Activated CD4-positive, alpha-beta T cell treated with anti-CD3 and anti-CD28 coated beads for 36 hours (primary cell): ENCODE data around the gene ERH. TPM values are rescaled to one million over a fixed set of nuclear protein-coding genes. Genes with fewer than 3 reads are reported as not detected.
"Not testable (repeated sequence)": the region's sequence is repeated elsewhere in the genome, so short reads cannot be mapped to it uniquely, and the experiment has no call there.

Experiments
- ATAC-seq: fragments of 200-7000 bp; cut with Tn5 transposase; one replicate; pipeline ENCODE4 v1.10.0; 2021; ENCODE audit warnings: mild to moderate bottlenecking, moderate library complexity
- CTCF ChIA-PET: fragments of 350-600 bp; sonication (Branson Sonifier 250); formaldehyde crosslinking; loops from one replicate; lab custom pipeline; 2021; ENCODE audit warnings: antibody characterized with exemption; lab: Charles Lee
- POLR2A ChIA-PET: fragments of 350-600 bp; sonication (Branson Sonifier 250); formaldehyde crosslinking; loops from one replicate; lab custom pipeline; 2021; ENCODE audit warnings: antibody characterized with exemption, inconsistent platforms; lab: Charles Lee
- DNase-seq: peaks from one replicate; pipeline ENCODE4 v3.0.0-alpha.2; 2020
- H3K27ac Mint-ChIP-seq: one replicate; pipeline ENCODE4 v1.8.0; 2021; ENCODE audit warnings: mixed read lengths
- H3K27me3 Mint-ChIP-seq: one replicate; pipeline ENCODE4 v1.8.0; 2021; ENCODE audit warnings: mixed read lengths
- H3K36me3 Mint-ChIP-seq: one replicate; pipeline ENCODE4 v1.8.0; 2021; ENCODE audit warnings: low read depth, mixed read lengths
- H3K4me1 Mint-ChIP-seq: one replicate; pipeline ENCODE4 v1.8.0; 2021; ENCODE audit warnings: mixed read lengths
- H3K4me3 Mint-ChIP-seq: one replicate; pipeline ENCODE4 v1.8.0; 2021; ENCODE audit warnings: mild to moderate bottlenecking, moderate library complexity, mixed read lengths
- H3K9me3 Mint-ChIP-seq: one replicate; pipeline ENCODE4 v1.8.0; 2021; ENCODE audit warnings: low read depth, mixed read lengths
- intact Hi-C, 2 experiments: fragments of 100-400 bp; cut with DNase I in 1 of 2; cut with micrococcal nuclease in 1 of 2; formaldehyde crosslinking; loops; one replicate each; pipeline versions ENCODE4 v1.14.2 to v1.15.1; 2022 to 2024; cut with DNase I, micrococcal nuclease
- total RNA-seq, 2 experiments: library from RNA; stranded (reverse); gene quantifications; one replicate each; pipeline ENCODE4 v1.2.3, GENCODE V29; 2021

ERH gene
- total RNA-seq, 2 experiments from 2014 or later: 343 to 385 TPM

DNA sequence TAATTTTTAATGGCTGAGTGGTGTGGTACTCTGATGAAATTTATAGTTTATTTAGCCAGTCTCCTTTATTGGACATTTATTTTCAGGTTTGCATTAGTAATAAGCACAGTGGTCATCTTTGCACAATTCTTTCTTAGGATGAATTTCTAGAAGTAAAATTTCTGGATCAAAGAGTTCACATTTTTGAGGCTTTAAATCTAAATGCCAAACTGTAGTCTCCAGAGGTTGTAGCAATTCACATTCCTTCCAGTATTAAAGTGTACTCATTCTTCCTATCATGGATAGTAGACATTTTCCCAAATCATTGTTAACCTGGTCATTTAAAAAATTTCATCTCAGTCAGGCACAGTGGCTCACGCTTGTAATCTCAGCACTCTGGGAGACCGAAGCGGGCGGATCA is 25.2 kb upstream of the ERH start:
- ChIA-PET CTCF (interaction anchor here (1.3 kb wide), 1 partner anchor 19 kb away, joined by 5 read pairs; no protein-coding TSS in a partner anchor), POLR2A (no interaction called here)

DNA sequence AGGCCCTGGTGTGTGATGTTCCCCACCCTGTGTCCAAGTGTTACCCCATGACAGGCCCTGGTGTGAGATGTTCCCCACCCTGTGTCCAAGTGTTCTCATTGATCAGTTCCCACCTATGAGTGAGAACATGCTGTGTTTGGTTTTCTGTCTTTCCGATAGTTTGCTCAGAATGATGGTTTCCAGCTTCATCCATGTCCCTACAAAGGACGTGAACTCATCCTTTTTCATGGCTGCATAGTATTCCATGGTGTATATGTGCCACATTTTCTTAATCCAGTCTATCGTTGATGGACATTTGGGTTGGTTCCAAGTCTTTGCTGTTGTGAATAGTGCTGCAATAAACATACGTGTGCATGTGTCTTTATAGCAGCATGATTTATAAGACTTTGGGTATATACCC is 18.0 kb upstream of the ERH start:
- POLR2A ChIA-PET, DNase-seq, H3K27me3 Mint-ChIP-seq, H3K27ac Mint-ChIP-seq, intact Hi-C loops, H3K4me3 Mint-ChIP-seq, ATAC-seq, H3K9me3 Mint-ChIP-seq, CTCF ChIA-PET: not testable (repeated sequence)
- Mint-ChIP-seq H3K4me1 (peaks cover 38% of the 10 kb centered on the region), H3K36me3 (peaks cover 12% of the 10 kb centered on the region)

More for the DNA sequence above, 25.2 kb upstream of the ERH start:
- Mint-ChIP-seq H3K36me3 (peaks cover 19% of the 10 kb centered on the region), H3K27ac (no peak overlapping the region), H3K4me1 (peaks cover 24% of the 10 kb centered on the region), H3K4me3 (no peak overlapping the region), H3K27me3 (no peaks in the 10 kb centered on the region), H3K9me3 (no peaks in the 10 kb centered on the region)
- no peak for DNase-seq
- no peak for ATAC-seq
- intact Hi-C loops: no loop called here

DNA sequence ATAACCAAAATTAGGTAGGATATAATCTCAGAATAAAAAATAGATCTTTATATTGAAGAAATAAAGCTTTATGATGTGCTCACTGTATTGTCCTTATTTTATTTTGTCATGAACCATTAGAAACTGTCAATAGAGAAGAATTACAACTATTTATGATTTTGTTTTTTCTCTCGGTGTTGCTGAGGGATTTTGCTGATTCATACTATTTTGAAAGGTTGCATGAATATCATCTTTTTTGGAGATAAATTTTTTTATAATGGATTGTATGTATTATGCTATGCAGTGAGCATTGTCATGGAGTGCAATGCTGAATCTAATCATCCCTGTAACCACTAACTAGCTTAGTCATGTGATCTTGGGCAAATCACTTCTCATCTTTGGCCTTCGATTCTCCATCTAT is 15.4 kb upstream of the ERH start:
- H3K36me3 Mint-ChIP-seq: peaks cover 14% of the 10 kb centered on the region
- POLR2A ChIA-PET: no interaction called here
- H3K27ac Mint-ChIP-seq: no peak overlapping the region
- intact Hi-C loops: no loop called here
- no peak overlapping the region for H3K4me3 Mint-ChIP-seq
- CTCF ChIA-PET: interaction anchor here (0.7 to 1.1 kb wide), 2 partner anchors 47 to 366 kb away, joined by 3 to 4 read pairs; no protein-coding TSS in a partner anchor
- DNase-seq: no peak
- no peaks in the 10 kb centered on the region for H3K27me3 Mint-ChIP-seq
- H3K9me3 Mint-ChIP-seq: peaks cover 10% of the 10 kb centered on the region
- ATAC-seq: no peak
- H3K4me1 Mint-ChIP-seq: peaks cover 16% of the 10 kb centered on the region

DNA sequence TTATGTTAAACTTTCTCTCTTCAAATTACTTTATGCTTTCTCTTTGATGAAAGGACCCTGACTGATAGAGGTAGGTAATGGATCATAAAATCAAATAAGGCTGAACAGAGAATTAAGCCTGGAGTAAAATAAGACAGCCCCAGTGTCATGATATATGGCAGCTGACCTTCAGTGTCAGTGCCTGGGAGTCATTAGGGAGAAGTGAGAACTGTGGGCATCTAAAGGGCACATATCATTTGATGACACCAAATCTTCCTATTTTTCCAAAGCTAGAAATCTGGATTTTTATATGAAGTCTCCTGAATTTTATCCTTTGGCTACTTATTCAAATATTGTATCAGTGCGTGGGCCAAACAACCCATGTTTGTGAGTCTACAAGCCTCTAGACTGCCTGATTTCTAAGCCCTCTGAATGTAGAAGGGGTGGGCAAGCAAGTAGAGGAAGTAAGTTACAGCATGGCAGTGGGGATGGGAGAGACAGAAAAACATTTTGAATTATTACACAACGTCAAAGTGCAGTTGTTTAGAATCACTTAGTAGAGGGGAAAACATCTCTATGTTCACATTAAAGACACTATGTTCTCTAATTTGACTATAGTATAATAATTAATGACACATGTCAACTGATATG is 10.3 kb upstream of the ERH start:
- no peaks in the 10 kb centered on the region for H3K9me3 Mint-ChIP-seq
- no peak for ATAC-seq
- POLR2A ChIA-PET: no interaction called here
- H3K27me3 Mint-ChIP-seq: no peaks in the 10 kb centered on the region
- intact Hi-C loops: no loop called here
- H3K36me3 Mint-ChIP-seq: peaks cover 12% of the 10 kb centered on the region
- CTCF ChIA-PET: interaction anchor here (0.7 kb wide), 1 partner anchor 61 kb away, joined by 3 read pairs; no protein-coding TSS in a partner anchor
- H3K4me1 Mint-ChIP-seq: peaks cover 13% of the 10 kb centered on the region
- H3K27ac Mint-ChIP-seq: no peak overlapping the region
- H3K4me3 Mint-ChIP-seq: no peak overlapping the region
- no peak for DNase-seq

DNA sequence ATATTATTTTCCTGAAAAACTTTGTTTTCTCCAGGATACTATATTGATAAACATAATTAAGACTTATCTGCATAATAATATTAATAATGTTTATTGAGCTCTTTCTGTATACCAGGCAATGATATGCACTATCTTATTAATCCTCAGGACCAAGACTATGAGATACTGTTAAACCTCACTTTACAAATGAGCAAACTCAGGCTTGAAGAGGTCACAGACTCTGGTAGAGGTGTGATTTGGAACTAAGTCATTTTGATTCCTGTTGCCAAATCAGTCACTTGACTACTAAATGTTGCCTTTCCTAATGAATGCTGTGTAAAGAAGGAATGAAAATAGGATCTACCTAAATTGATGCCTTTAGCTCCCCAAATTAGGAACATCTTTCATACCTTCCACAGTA is 7.7 kb upstream of the ERH start:
- Mint-ChIP-seq H3K27ac (no peak overlapping the region), H3K9me3 (no peaks in the 10 kb centered on the region), H3K27me3 (no peaks in the 10 kb centered on the region), H3K4me1 (peaks cover 22% of the 10 kb centered on the region), H3K36me3 (peaks cover 15% of the 10 kb centered on the region), H3K4me3 (no peak overlapping the region)
- CTCF ChIA-PET: interaction anchor here (0.6 kb wide), 1 partner anchor 29 kb away, joined by 3 read pairs; no protein-coding TSS in a partner anchor
- intact Hi-C loops: no loop called here
- DNase-seq (no peak), ATAC-seq (no peak)
- POLR2A ChIA-PET: no interaction called here

DNA sequence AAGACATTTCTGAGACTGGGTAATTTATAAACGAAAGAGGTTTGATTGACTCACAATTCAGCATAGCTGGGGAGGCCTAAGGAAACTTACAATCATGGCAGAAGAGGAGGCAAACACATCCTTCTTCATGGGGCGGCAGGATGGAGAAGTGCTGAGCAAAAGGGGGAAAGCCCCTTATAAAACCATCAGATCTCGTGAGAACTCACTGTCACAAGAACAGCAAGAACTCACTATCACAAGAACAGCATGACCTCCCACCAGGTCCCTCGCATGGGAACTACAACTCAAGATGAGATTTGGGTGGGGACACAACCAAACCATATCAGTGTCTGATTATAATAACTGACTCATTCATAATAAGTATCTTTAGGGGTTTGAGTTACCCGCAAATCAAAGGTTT is 6.8 kb upstream of the ERH start:
- H3K4me3 Mint-ChIP-seq: no peak overlapping the region
- H3K36me3 Mint-ChIP-seq: peaks cover 16% of the 10 kb centered on the region
- no peak for DNase-seq
- H3K27me3 Mint-ChIP-seq: no peaks in the 10 kb centered on the region
- H3K9me3 Mint-ChIP-seq: no peaks in the 10 kb centered on the region
- POLR2A ChIA-PET: no interaction called here
- ATAC-seq: no peak
- CTCF ChIA-PET: interaction anchor here (2.0 kb wide), 1 partner anchor 14 kb away, joined by 4 read pairs; no protein-coding TSS in a partner anchor
- peaks cover 30% of the 10 kb centered on the region for H3K4me1 Mint-ChIP-seq
- intact Hi-C loops: no loop called here
- H3K27ac Mint-ChIP-seq: no peak overlapping the region

DNA sequence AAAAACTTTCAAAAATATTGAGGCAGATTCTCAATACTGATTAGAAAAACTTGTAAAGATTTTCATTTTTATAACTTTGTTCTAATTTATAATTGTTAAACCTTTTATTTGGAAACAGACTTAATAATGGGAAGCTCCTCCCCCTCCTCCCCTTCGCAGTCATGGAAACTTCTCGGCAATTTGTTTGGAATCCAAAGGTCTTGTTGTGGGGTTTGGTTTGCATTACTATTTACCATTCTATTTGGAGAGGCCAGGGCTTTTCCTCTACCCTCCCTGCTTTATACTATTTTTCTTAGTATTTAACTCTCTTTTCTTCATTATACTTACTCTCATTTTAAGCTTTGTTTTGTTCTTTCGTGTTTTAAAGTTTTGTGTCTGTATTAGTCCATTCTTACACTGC is 6.4 kb upstream of the ERH start:
- Mint-ChIP-seq H3K4me1 (peaks cover 34% of the 10 kb centered on the region), H3K36me3 (peaks cover 16% of the 10 kb centered on the region), H3K27me3 (no peaks in the 10 kb centered on the region), H3K9me3 (no peaks in the 10 kb centered on the region), H3K4me3 (no peak overlapping the region), H3K27ac (no peak overlapping the region)
- POLR2A ChIA-PET: no interaction called here
- ATAC-seq: no peak
- CTCF ChIA-PET: interaction anchor here (0.6 to 2.0 kb wide), 2 partner anchors 14 to 60 kb away, joined by 3 to 4 read pairs; no protein-coding TSS in a partner anchor
- intact Hi-C loops: no loop called here
- DNase-seq: no peak

DNA sequence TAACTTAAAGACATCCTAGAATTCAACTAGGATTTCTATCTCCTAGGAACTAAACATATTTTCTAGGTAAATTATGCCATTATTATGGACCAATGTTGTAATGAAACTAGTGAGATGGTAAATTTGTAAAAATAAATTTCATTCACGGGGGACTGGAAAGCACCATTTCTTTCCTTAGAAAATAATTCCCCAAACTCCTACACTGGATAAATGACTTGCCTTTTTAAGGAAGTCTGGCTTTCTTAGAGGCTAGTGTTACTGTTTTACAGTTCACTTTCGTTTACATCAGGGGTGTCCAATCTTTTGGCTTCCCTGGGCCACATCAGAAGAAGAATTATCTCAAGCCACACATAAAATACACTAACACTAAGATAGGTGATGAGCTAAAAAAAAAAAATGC is 3.7 kb upstream of the ERH start:
- no peak for ATAC-seq
- no peak overlapping the region for H3K27ac Mint-ChIP-seq
- CTCF ChIA-PET: interaction anchor here (1.4 to 2.1 kb wide), 2 partner anchors 58 to 141 kb away, joined by 3 to 7 read pairs; no protein-coding TSS in a partner anchor
- H3K36me3 Mint-ChIP-seq: peaks cover 18% of the 10 kb centered on the region
- intact Hi-C loops: no loop called here
- DNase-seq: no peak
- H3K4me3 Mint-ChIP-seq: no peak overlapping the region
- H3K9me3 Mint-ChIP-seq: no peaks in the 10 kb centered on the region
- H3K27me3 Mint-ChIP-seq: no peaks in the 10 kb centered on the region
- POLR2A ChIA-PET: no interaction called here
- H3K4me1 Mint-ChIP-seq: peaks cover 39% of the 10 kb centered on the region

DNA sequence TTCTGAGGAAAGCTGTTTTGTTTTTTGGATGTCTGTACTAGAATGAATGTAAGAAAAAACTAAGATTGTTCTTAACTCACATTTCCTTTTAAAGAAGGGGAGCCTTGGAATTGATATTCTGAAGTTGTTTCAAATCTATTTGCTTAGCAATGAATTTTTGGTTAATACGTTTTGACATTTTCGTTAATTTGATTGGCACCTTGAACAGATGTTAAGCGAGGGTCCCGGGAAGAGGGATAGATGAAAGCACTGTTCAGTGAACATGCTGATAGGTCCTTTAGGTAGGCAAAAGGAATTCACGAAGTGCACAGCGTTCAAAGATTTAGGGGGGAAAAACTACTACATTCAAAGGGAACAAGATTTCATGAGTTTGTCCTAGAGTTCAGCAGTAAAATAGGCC is 2.1 kb upstream of the ERH start:
- Mint-ChIP-seq H3K4me1 (peaks cover 52% of the 10 kb centered on the region), H3K27me3 (no peaks in the 10 kb centered on the region), H3K36me3 (peaks cover 35% of the 10 kb centered on the region), H3K27ac (peak overlapping the region; percentile 4), H3K9me3 (no peaks in the 10 kb centered on the region), H3K4me3 (peak overlapping the region; percentile 95)
- ChIA-PET CTCF (interaction anchor here (0.7 kb wide), 1 partner anchor 81 kb away, joined by 3 read pairs; no protein-coding TSS in a partner anchor), POLR2A (interaction anchor here (0.6 kb wide), 1 partner anchor 1810 kb away, joined by 3 read pairs; no protein-coding TSS in a partner anchor)
- no peak for ATAC-seq
- DNase-seq: no peak
- intact Hi-C loops: no loop called here

DNA sequence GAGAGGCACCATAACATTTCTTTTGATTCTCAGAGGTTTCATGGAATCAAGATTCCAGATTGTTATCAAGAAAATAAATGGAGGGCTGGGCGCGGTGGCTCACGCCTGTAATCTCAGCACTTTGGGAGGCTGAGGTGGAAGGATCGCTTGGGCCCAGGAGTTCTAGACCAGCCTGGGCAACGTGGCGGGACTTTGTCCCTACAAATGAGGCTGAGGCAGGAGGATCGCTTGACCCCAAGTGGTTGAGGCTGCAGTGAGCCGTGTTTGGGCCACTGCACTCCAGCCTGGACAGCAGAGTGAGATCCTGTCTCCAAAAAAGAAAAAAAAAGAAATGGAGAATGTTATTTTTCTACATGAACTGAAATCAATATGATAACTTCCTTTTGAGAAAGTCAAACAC is 1.7 kb upstream of the ERH start:
- ChIA-PET CTCF (interaction anchor here (0.7 kb wide), 1 partner anchor 81 kb away, joined by 3 read pairs; no protein-coding TSS in a partner anchor), POLR2A (interaction anchor here (0.6 to 1.2 kb wide), 2 partner anchors 36 to 1809 kb away, joined by 3 read pairs; no protein-coding TSS in a partner anchor)
- Mint-ChIP-seq H3K9me3 (no peaks in the 10 kb centered on the region), H3K36me3 (peaks cover 36% of the 10 kb centered on the region), H3K4me1 (peaks cover 54% of the 10 kb centered on the region), H3K27me3 (no peaks in the 10 kb centered on the region), H3K27ac (peak overlapping the region; percentile 100), H3K4me3 (peak overlapping the region; percentile 95)
- DNase-seq: no peak
- intact Hi-C loops: loop anchor here (2.0 to 10.0 kb wide), 15 partner anchors 61 to 1727 kb away; partner anchors contain the start of genes RAD51B (in 2 of the 2), ZFYVE26 (in 2 of the 2), ACTN1 (in 1 of the 2) and COX16 (in 1 of the 2)
- ATAC-seq: no peak

DNA sequence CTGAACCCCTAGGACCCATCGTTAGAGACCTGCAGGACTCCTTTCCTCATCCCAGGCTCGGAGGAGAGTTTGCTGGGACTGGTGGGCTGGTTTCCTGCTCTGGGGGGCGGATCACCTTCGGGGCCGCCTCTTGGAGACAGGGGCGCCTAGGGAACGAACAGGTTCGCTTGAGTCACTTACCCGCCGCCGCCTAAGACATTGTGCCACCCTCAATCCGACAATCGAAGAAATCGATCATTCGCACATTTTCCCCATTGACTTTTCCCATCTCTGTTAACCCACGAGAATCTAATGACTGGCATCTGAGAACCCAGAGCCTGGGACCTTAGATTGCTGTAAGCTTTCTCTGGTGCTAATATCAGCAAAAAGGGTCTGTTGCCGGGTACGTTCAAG is 715 bp upstream of the ERH start:
- POLR2A ChIA-PET: interaction anchor here (0.5 to 1.2 kb wide), 5 partner anchors 23 to 276 kb away, joined by 3 read pairs; no protein-coding TSS in a partner anchor
- Mint-ChIP-seq H3K27ac (peak overlapping the region; percentile 100), H3K36me3 (peaks cover 40% of the 10 kb centered on the region), H3K9me3 (no peaks in the 10 kb centered on the region), H3K27me3 (no peaks in the 10 kb centered on the region), H3K4me3 (peak overlapping the region; percentile 95), H3K4me1 (peaks cover 57% of the 10 kb centered on the region)
- ATAC-seq (peak; percentile 10), DNase-seq (no peak)
- CTCF ChIA-PET: interaction anchor here (0.7 to 0.8 kb wide), 2 partner anchors 72 to 1647 kb away, joined by 3 to 4 read pairs; no protein-coding TSS in a partner anchor
- intact Hi-C loops: loop anchor here (1.0 to 10.0 kb wide), 21 partner anchors 41 to 1727 kb away; partner anchors contain the start of genes ACTN1 (in 2 of the 2), DCAF5 (in 2 of the 2), EXD2 (in 2 of the 2) and RAD51B (in 2 of the 2)
